Stimulated activated CD4-positive, alpha-beta T cell treated with anti-CD3 and anti-CD28 coated beads, Interleukin-15, amount 100 ng/mL, for 24 hours (primary cell): ENCODE results near the gene NEDD4L.

ENCODE experiments used
- DNase-seq: peaks from one replicate; pipeline ENCODE4 v3.0.0-alpha.2; 2020

NEDD4L gene

DNA sequence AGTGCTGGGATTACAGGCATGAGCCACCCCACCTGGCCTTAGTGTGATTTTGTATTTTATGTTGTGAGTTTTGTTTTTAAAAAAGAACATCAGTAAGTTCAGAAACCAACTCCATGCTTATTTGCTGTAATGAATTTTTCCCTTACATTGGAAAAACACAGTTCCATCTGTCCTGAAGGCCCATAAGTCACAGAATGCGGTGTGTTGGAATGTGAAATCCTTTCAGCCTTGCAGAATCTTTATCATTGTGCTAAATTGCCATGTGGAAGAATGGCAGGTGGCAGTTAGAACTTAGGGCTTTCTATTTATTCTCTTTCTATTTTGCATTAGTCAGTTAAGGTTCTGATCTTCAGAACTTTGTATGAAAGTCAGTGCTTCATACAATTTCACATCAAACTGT lies 52.6 kb downstream of the NEDD4L start:
- DNase-seq: no peak

DNA sequence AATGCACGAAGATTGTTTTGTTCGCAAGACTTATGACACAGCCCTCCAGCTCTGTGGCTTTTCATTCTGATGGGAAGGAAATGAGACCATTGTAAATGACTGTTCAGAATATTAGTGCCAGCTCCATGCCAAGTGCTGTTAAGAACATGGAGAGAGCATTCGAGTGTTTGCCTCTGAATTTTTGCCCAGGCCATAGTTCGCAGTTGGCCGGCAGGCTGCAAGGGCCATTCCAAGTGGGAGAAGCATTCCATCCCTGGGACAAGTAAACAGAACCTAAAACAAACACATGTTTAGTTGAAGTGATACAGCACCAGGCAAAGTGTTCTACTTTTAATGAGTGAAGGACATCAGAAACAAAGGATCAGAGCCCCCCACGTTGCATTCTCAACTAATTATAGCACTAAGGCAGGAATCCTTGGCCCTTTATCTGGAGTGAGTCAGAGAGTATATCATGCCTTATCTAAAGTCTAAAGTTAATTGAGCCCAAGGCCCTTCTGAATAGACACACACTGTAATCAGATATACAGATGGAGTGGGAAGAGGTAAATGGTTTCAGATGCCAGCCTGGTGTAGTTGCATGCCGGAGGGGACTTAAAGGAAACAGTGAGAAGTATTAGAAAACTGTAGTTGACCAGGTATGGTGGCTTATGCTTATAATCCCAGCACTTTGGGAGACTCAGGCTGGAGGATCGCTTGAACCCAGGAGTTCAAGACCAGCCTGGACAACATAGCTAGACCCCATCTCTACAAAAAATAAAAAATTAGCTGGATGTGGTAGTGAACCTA lies 53.3 kb downstream of the NEDD4L start:
- no peak for DNase-seq

DNA sequence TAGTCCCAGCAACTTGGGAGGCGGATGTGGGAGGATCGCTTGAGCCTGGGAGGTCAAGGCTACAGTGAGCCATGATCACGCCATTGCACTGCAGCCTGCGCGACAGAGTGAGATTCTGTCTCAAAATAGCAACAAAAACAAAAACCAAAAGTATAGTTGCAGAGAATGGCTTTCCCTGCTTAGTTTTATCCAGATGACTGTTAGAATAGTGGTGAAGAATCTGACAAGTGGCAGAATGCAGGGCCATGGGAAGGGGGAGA lies 53.8 kb downstream of the NEDD4L start:
- no peak for DNase-seq

DNA sequence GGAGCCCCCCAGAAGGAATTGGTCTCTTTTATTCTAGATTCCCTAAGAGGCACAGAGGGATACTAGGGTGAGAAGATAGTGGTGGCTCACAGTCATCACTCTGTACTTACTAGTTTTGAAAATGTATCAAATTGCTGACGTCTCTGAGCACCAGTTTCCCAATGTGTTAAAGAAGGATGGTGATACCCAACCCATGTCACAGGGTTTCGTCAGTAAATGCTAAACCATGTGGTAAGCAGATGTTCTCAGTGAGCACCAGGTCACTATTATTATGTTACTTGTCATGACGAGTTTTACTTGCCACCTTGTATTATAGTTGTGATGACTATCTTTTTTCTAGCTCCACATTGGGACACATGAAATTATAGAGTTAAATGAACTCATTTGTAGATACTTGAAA lies 54.7 kb downstream of the NEDD4L start:
- no peak for DNase-seq

DNA sequence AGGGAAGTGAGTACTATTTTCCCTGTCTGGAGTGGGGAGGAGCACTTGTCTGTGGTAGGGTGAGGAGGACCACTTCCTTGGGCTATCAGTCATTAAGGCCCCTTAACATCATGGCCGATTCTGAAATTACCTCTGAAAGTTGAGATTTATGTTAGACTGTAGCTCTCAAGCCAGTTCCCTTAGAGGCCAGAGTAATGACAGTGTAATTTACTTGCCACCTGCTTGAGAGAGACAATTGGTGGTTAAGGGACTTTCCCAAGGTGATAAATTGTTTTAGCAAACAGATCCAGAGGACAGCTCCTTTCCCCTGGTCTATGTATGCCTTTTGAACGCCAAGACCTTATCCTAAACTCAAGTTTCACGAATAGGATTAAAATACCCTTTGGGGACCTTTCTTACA lies 56.1 kb downstream of the NEDD4L start:
- DNase-seq: no peak

DNA sequence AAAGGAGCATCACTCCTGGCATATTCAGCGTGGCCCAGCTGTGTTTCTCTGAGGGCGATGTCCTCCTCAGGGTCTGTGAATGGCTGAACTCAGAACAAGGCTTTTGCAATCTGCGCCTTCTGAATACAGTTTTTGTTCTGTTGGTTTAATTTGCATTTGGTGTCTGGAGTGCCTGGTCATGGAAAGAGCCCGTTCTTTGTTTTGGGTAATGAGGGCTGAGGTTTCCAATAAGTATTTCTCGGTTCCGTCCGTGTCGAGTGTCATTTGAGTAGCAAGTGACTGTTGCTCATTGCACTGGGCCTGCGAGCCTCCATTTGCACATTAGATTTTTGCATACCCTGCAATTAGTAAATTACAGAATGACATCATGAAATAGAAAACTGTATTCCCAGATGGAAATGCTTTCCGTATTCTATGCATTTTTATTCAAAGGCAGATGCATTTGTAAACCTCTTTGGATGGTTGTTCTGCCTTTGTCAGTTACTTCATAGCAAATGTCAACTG lies 57.3 kb downstream of the NEDD4L start:
- no peak for DNase-seq

DNA sequence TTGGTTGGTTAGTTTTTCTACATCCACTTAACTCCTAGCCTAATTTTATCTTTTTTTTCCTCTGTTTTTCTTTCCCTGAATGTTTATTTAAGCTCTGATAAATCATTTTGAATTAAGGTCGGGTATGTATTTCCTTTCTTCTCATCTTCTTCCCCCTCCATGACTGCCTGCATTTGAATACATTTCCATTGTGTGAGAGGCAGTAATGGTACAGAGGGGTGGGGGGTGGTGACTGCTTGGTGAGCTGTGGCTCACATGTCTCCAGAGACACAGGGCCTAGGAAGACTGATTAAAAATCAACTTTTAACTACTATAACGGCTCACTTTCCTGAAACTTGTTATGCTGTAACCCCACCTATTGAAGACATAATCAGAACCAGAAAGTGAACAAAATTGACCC lies 58.0 kb downstream of the NEDD4L start:
- DNase-seq: no peak

DNA sequence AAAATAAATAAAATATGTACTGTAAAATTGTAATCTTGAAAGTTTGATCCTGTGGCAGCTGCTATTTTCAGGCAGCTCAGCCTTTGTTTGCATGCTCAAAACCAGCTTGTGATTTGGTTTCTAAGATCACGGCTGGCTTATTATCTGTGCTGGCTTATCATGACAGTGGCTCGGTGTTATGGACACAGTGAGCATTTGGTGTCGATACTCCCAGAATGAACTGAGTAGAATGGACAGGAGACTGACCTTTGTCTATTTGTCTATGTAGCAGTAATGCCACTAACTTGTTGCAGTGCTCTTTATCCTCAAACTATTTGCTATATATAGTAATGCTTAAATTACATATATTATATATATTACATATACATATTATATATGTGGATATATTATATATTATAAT lies 58.8 kb downstream of the NEDD4L start:
- no peak for DNase-seq

DNA sequence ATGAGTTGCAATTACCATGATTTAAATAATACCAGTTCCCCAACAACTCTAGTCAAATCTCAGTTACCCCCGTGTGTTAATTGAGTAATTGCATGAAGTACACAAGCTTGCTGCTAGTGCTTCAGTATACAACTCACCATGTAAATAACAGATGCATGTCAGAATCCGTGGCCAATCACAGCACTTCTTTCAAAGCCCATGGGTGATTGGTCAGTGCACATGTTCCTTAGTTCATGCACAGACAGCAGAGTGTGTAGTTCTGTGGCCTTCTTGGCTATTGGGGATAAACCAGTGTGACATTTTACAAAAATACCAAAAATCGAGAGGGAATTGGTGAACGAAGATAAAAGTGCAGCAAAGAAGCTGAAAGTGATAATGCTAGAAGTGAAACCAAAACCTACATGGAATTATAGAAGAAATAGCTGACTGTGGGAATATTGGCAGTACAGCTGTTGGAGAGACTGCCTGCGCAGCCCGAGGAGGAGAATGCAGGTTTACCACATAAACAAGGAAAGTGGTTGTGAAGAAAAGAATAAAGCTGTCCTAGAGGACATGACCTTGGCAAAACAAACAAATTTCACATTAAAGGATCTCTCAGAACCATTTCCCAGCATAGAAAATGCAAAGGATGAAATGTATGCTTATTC lies 59.4 kb downstream of the NEDD4L start:
- no peak for DNase-seq

DNA sequence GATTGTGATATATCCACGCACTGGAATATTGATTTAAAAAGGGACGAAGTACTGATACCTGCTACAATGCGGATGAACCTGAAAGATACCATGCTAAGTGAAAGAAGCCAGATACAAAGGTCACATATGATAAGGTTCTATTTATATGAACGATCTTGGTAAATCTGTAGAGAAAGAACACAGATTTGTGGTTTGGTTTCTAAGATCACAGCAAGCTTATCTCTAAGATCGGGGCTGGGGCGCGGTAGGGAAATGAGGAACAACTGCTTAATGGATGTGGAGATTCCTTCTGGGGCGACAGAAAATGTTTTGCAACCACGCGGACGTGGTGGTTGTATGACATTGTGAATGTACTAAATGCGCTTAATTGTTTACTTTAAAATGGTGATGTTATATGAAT lies 60.1 kb downstream of the NEDD4L start:
- DNase-seq: no peak

DNA sequence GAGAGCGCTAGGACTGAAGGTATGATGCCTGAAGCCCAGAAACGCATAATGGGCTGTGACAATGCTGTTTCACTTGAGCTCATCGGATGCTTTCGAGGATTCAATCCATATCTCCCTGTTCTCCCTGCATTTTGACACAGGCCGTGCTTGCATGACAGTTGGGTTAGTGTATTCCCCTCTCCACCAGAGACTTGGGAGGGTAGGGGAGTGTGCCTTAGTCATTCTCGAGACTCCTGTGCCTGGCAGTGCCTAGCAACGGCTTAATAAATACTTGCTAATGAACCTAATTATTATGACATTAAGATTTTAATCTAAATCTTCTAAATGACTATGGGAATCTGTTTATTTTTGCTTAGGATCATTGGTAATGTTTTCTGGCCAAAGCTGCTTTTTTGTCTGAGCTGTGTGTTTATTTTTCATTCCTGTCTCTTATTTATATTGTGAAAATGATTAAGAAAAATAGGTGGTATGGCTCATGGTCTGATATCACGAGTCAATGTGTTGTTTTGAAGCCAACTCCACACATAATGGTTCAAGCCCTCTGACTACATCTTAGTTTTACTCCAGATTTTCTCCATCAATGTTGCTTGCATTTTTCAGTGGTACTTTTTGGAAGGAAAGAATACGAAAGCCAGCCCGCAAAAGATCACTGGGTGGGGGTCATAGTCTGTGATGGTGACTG lies 61.3 kb downstream of the NEDD4L start:
- DNase-seq: no peak

DNA sequence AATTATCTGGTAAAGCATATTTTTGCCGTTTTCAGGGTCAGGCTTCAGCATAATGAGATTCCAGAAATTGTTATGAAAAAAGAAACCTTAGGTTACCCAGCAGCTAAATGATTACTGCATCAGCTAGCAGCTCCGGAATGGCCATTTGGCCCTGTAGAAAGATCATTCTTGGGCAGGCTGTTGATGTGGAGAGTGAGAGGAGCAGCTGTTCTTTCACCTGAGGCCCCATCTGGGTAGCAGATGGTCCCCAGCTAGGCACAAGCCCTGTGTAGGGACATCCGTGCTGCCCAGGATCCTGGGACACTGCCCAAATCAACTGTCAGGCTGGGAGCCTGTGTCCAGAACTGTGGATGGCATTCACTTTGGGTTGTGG lies 61.8 kb downstream of the NEDD4L start:
- no peak for DNase-seq

DNA sequence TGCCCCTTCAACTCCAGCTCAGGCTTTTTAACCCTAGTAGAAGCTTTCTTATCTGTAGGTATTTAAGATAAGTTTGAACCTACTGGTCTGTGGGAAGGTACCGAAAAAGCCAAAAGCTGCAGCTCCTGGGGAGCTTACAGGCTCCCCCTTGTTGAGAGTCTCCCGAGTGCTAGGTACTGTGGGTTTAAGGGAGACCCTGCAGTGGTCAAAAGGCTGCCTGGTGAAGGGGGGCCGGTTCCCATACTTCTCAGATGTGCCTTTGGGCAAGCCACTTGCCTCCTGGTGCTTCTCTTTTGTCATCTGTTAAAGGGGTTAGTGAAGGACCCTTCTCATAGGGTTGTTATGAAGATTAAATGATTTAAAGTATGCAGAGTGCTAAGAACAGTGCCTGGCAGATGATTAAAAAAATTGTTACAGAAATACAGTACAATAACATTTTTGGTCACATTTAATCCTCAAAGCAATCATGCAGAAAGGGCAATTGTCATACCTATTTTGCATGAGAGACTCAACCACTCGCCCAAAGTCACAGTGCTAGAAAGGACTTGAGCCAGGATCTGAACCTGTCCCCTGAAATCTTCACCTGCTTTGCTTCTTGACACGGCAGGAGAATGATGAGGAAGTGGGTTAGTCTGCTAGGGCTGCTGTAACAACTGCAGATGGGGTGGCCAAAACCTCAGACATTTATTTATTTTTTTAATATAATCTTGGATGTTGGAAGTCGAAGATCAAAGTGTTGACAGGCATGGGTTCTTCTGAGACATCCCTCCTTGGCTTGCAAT lies 62.5 kb downstream of the NEDD4L start:
- no peak for DNase-seq

DNA sequence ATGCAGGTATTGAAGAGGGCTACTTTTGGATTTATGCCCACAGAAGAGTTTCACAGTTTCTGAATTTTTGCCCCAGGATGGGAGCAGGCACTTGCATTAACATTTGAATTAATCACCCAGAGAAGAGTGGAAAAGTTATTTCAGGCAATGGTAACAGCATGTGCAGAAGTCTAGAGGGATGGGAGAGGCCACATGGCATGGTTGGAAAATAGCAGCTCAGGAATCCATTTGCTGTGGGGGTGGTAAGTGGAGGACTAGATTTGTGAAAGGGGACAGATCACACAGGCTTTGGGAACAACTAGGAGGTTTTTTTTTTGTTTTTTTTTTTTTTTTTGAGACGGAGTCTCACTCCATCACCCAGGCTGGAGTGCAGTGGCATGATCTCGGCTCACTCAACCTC lies 65.2 kb downstream of the NEDD4L start:
- DNase-seq: no peak

DNA sequence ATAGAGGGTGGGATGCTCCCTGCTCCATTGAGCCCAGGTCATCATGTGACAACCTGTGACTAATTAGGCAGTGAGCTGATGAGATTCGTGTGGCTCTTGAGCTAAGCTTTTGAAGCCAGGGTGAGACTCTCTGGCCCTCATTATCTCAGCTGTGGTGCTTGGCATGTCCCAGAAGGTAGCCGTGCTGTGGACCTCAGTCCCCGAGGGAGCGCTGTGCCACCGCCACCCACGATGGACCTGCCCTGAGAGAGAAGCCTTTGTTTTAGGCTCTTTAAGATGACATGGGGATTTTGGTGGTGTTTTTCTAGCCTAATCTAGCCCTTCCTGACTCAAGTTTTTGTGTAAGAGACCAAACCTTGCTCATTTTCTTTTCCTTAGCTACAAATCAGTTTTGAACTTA lies 66.4 kb downstream of the NEDD4L start:
- DNase-seq: no peak

DNA sequence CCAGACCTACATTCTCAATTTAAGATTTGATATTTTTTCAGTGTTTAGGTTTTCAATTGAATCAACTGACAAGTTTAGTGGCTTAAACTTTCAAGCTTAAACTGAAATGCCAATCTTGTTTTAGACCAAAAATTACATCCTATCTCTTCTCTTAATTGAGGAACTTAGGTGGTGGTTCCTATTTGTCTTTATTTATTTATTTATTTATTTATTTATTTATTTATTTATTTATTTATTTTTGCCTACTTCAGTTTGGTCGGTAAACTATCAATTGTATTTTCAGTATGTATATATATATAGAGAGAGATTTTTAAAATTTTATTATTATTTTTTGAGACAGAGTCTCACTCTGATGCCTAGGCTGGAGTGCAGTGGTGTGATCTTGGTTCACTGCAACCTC lies 68.1 kb downstream of the NEDD4L start:
- DNase-seq: no peak

DNA sequence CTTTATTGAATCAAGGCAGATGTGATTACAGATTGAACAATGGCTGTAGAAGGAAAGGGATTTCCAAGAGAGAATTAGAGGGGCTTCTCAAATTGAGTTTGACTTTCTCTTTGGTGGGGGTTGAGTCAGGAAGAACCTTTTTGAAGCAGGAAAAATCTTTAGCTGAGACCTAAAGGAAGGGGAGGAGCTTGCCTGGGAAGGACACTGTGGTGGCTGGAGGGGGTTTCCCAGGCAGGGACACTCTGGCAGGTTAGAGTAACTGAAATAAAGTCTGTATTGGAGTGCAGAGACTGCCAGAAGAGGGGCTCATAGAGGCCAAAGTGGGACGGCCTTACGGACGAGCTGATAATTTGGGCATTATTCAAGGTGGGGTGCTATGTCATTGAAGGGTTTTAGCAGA lies 69.3 kb downstream of the NEDD4L start:
- no peak for DNase-seq

DNA sequence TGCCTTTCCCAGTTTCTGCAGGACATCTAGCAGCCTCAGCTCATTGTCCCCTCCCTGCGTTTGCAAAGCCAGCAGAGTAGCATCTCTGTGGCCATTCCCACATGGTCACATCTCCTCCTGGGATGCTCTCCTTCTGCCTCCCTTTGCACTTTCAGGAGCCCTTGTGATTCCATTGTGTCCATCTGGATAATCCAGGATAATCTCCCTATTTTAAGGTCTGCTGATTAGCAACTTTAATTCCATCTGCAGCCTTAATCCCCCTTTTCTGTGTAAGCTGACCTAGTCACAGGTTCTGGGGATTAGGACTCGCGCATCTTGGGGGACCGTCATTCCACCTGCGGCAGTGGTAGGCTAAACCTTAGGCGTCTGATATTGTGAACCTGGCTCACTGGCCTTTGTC lies 70.7 kb downstream of the NEDD4L start:
- DNase-seq: no peak

DNA sequence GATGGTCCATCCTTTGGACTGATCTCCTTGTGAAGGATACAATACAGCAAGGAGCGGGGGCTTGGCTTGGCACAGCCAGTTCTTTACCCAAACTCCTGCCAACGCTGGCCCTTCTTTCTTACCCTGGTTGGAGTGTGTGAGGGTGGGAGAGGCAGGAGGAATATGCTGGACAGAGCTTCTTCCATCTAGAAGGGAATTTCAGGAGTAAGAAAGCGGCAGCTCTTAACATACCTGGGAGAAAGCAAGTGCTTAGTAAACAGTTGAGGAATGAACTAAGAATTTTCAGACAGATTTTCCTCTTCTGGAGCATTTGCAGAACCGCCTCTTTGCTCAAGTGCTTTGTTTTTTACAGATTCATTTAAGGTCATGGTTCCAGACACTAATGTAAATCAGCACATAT lies 72.8 kb downstream of the NEDD4L start:
- DNase-seq: no peak

DNA sequence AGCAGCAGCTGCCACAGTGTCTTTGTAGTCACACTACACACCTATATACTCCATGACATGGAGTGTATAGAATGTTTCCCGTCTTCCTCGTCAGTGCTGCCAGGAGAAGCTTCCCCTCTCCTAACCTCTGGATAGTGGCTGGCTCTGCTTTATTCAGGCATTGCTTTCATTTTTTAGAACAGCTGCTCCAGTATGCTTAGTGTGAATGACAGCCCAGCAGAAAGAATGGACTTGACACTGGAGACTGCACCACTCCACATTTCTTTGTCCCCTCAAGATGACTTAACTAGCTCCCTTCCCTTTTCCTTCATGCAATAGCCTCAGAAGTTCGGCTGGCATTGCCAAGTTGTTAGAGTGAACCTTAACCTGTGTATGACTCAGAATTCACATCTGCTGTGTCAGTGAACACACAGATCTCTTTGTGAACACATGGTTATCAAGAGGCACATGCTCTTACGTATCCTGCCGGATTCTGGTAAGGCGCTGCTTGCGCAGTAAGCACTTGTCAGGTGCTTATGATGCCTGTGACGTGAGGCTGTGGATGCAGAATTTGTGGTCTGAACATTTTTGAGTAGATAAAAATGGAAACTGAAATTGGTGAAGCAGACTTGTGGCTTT lies 73.9 kb downstream of the NEDD4L start:
- no peak for DNase-seq

DNA sequence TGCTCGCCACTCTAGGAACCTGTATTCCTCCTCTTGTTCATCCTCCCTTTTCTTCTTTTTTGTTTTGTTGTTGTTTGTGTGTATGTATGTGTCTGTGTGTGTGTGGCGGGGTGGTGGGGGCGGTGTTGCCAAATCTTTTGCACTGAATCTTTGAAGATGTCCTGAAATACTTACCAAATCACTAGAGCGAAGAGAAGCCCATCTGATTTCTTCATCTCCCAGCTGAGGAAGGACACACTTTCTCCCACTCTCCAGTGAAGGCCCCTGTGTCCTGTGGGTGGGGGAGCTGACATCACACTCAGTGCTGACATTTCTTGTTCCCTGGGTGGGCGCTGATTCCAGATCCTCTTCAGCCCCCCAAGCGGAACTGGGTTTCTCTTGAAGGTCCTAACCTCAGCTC lies 74.5 kb downstream of the NEDD4L start:
- DNase-seq: no peak

DNA sequence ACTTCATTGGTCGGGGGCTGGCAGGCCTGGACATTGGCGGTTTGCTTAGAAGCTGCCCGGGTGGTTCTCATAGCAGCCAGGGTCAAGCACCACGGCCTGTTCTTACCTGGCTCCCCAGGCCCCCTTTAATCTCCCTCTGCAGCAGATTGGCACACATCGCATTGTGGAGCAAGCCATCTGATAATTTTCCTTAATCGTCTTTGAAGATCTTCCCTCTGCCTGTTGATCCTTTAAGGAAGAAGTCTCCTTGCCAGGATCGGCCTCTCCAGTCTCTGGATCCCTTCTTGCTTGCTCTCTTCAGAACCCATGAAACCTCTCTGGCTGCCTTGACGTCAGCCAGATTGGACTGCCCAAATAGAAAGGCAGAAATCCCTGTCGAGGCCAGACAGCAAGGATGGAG lies 75.8 kb downstream of the NEDD4L start:
- no peak for DNase-seq

DNA sequence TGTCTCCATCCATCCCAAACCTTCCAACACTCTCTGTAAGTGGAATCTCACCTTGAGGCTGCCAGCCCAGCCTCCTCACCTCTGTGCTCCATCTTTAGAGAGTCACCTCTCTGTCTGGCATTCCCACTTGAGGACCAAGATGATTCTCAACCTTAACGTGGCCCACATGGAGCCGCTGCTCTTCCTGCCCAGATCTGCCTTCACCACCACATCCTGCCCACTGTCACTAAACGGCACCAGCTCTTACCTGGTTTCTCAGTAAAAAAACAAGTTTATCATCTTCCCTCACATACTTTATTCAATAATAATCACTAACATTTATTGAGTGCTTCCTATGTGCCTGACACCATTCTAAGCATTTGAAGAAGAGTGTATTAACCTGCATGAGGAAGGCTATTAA lies 80.4 kb downstream of the NEDD4L start:
- DNase-seq: no peak
